ENCODE measurements around the gene DNMT1.

- TF ChIP-seq CTCF (IDR thresholded peaks at IDR 0.05) = no peak
- no peak for TF ChIP-seq POLR2A (IDR thresholded peaks at IDR 0.05)
Measured at GRCh38 chr19:10226376-10227025, 31.7 kb upstream of the DNMT1 start.

All from testis (tissue), 2 donors.